ENCODE measurements around the gene MYL11. TPM values are rescaled to one million over a fixed set of nuclear protein-coding genes. Genes with fewer than 3 reads are reported as not detected.

MYL11 gene
- total and polyA plus RNA-seq, 12 donors, result 0.41 to 3.7 TPM; not detected in 10

- Histone ChIP-seq H3K27ac (no peak overlapping the region), H3K4me3 (no peak overlapping the region), H3K9me3 (no peaks in the 10 kb centered on the region), H3K27me3 (no peaks in the 10 kb centered on the region), H3K4me1 (peaks cover 0 to 23% (median 16%) of the 10 kb centered on the region in 9 donors), H3K36me3 (peaks cover 0 to 19% (median 7%) of the 10 kb centered on the region in 9 donors)
- no peak for ATAC-seq
- WGBS, 2 donors, result 88 to 93% methylated on average over 8 of the region's 8 CpGs
- no peak for DNase-seq
- intact Hi-C loops (cut with DNase I), result loop anchor here in 5 of 10 donors (10.0 kb wide), 4 partner anchors 47 to 327 kb away; partner anchors contain the start of genes TBX6 (in 3 of the 5), YPEL3 (in 3 of the 5), CD2BP2 (in 1 of the 5) and MAPK3 (in 1 of the 5)
- TF ChIP-seq, protein P1, sequence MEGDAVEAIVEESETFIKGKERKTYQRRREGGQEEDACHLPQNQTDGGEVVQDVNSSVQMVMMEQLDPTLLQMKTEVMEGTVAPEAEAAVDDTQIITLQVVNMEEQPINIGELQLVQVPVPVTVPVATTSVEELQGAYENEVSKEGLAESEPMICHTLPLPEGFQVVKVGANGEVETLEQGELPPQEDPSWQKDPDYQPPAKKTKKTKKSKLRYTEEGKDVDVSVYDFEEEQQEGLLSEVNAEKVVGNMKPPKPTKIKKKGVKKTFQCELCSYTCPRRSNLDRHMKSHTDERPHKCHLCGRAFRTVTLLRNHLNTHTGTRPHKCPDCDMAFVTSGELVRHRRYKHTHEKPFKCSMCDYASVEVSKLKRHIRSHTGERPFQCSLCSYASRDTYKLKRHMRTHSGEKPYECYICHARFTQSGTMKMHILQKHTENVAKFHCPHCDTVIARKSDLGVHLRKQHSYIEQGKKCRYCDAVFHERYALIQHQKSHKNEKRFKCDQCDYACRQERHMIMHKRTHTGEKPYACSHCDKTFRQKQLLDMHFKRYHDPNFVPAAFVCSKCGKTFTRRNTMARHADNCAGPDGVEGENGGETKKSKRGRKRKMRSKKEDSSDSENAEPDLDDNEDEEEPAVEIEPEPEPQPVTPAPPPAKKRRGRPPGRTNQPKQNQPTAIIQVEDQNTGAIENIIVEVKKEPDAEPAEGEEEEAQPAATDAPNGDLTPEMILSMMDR (IDR thresholded peaks at IDR 0.05), result no peak
Measured at GRCh38 chr16:30401768-30402425, 27.3 kb downstream of the MYL11 start.

GRCh38 chr16:30406795-30407101, 32.1 kb downstream of the MYL11 start:
- intact Hi-C loops (cut with DNase I), result loop anchor here in 6 of 10 donors (2.0 to 10.0 kb wide), 7 partner anchors 39 to 332 kb away; partner anchors contain the start of genes YPEL3 (in 5 of the 6), TBX6 (in 3 of the 6), CD2BP2 (in 1 of the 6) and MAPK3 (in 1 of the 6)
- peak overlapping the region; percentile 36 to 88 (median 76) for H3K4me3 ChIP-seq
- no peaks in the 10 kb centered on the region for H3K9me3 ChIP-seq
- H3K27me3 ChIP-seq, result no peaks in the 10 kb centered on the region
- H3K36me3 ChIP-seq, result peaks cover 0 to 18% (median 0%) of the 10 kb centered on the region in 9 donors
- 12 to 17% methylated on average over 14 of the region's 14 CpGs for WGBS, 2 donors
- TF ChIP-seq, protein P1 (IDR thresholded peaks at IDR 0.05), result no peak
- ATAC-seq (no peak), DNase-seq (no peak)
- peak overlapping the region in 9 of 10 donors; percentile 69 to 93 (median 84) for H3K27ac ChIP-seq
- H3K4me1 ChIP-seq, result peaks cover 7 to 39% (median 26%) of the 10 kb centered on the region in 9 donors

DNA sequence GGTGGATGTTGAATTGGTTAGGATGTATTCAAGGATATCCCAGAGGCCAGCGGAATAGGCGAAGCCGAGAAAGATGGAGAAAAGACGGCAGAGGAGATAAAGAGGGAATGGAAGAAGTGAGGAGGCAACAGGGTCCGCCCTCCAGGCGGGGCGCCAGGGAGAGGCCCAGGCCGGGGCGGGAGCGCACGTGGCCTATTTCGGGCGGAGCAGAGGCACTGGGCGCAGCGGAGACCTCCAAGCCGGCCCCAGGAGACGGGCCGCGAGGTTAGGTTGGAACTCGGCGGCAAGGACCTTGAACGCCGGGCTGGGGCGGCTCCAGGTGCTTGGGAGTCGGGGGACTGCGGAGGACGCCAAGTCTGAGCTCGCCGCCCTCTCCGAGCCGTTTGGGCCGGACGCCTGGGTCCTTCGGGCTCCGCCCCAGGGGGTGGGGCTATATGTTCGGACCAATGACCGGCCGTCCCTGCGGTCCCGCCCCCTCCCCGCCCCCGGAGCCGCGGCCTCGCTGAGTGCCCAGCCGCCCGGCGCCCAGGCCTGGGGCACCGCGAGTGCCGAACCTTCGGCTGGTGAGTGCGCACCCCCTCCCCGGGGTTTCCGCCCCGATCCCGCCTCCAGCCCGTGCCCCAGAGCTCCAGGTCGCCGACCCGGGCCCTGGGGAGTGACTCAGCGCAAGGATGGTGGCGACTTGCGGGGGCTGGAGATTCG, 32.7 kb downstream of the MYL11 start, which contains the start of gene ZNF771:
TSS of gene ZNF771 (plus strand) at position 505 of the 702 bp plus-strand sequence. CDS start 448 bp downstream, outside the sequence.
- H3K27me3 ChIP-seq, result no peaks in the 10 kb centered on the region

More for the DNA sequence above, 32.7 kb downstream of the MYL11 start, which contains the start of gene ZNF771:
- Histone ChIP-seq H3K36me3 (peaks cover 0 to 23% (median 0%) of the 10 kb centered on the region in 9 donors), H3K4me3 (peak within 1 kb of the TSS; percentile 36 to 88 (median 76)), H3K27ac (peak within 1 kb of the TSS; percentile 57 to 93 (median 84)), H3K9me3 (no peaks in the 10 kb centered on the region), H3K4me1 (peaks cover 7 to 39% (median 26%) of the 10 kb centered on the region in 9 donors)
- intact Hi-C loops (cut with DNase I), result loop anchor here in 6 of 10 donors (2.0 to 10.0 kb wide), 7 partner anchors 40 to 332 kb away; partner anchors contain the start of genes YPEL3 (in 5 of the 6), TBX6 (in 3 of the 6), CD2BP2 (in 1 of the 6) and MAPK3 (in 1 of the 6)
- DNase-seq, result peak; percentile 93 to 95
- peak; percentile 95 to 97 (median 96) for ATAC-seq
- WGBS, 2 donors, result 0% methylated on average over 55 to 65 of the region's 65 CpGs
- TF ChIP-seq, protein P1 (IDR thresholded peaks at IDR 0.05), result peak in 2 of 9 donors; percentile 3 to 4
